GM21717 (cell line): ENCODE results near the gene DEPP1.
A peak's percentile ranks its signal among the peaks of the same experiment; 100 is the strongest.

Experiments used
- ATAC-seq: cut with Tn5 transposase; IDR thresholded peaks from one replicate; pipeline ENCODE4 v1.9.1; 2021; ENCODE audit warnings: mild to moderate bottlenecking, moderate library complexity; ENCODE audit not compliant: unreplicated experiment

DEPP1 gene

DNA sequence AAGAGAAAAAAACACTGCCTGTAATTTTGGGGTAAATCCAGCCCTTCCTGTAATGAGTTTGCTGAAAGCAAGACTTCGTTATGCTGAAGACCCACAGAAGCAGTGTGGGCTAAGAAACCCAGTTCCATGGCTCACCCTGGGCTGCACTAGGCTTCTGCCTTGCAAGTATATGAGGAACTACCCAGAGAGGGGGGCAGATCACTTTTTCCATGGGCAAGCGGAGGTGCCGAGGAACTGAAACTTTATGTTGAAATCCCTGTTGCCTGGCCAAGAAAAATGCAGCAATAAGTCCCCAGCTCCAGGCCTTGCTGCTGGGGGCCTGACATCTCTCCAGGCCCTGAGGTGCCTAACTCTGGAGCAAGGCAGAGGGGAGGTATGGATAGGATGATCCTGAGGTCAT lies 10.5 kb downstream of the DEPP1 start:
- ATAC-seq: no peak

GRCh38 chr10:44967616-44968015 lies 11.0 kb downstream of the DEPP1 start:
- no peak for ATAC-seq

- ATAC-seq: no peak
These were observed 11.6 kb downstream of the DEPP1 start for GRCh38 chr10:44966816-44967509.

GRCh38 chr10:44966129-44966815 lies 12.3 kb downstream of the DEPP1 start:
- ATAC-seq: peak; percentile 28

DNA sequence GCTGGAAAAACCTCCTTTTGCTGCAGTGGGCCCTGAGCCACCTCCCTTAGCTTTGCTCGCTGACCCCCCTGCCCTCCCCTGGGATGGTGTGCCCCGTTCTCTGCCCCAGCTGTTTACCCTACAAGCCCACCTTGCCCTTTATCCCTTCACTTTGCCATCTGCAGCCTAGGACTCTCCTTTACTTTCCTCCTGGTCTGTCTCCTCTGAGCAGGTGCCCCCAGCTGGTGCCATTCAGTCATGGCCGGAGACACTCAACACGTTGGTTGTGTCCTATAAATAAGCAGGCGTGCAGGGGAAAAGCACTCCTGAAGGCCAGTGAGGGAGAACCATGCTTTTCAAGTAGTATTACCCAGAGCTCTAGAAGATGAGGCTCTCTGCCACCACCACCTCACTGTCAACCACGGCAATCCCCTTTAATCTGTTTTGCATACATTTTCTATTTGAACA lies 12.9 kb downstream of the DEPP1 start:
- peak; percentile 26 for ATAC-seq

- no peak for ATAC-seq
These were observed 13.5 kb downstream of the DEPP1 start for GRCh38 chr10:44965104-44965503.

DNA sequence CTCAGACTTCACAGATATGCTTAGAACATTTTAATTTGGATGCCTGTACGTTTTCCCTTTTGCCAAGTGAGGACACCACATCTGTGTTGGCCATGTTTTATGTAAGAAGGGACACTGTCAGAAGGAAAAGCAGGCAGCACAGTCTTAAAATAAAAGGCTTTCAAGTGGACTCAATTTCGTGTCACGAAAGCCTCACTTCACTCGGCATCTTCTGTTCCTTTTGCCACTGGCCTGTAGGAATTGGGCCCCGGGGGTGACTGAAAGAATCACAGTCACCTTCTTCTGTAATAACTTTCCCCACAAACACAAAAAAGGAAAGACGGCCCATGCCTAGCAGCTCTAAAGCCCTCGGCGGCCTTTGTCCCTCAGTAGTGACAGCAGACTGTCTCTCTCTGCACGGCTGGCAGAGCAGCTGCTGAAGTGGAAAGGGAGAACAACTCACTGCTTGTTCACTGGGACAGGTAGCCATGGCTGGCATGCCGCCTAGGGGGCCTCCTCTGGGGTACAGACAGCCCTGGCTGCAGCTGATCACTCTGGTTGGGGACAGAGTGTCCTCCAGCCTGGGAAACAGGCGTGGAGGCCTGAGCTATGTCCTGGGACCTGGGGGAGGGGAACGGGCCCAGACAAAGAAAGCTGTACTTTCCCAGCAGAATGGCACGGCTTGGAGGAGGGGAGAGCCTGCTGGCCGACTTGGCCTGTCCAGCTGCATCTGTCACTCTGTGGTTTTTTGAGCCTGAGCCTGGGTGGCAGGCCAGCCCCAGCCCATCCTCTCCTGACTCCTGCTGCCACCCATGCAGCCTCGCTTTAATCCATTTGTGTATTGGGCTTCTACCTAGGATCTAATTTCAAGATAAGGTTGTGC lies 14.6 kb downstream of the DEPP1 start:
- no peak for ATAC-seq

- ATAC-seq: no peak
These were observed 15.5 kb downstream of the DEPP1 start for GRCh38 chr10:44962870-44963738.

DNA sequence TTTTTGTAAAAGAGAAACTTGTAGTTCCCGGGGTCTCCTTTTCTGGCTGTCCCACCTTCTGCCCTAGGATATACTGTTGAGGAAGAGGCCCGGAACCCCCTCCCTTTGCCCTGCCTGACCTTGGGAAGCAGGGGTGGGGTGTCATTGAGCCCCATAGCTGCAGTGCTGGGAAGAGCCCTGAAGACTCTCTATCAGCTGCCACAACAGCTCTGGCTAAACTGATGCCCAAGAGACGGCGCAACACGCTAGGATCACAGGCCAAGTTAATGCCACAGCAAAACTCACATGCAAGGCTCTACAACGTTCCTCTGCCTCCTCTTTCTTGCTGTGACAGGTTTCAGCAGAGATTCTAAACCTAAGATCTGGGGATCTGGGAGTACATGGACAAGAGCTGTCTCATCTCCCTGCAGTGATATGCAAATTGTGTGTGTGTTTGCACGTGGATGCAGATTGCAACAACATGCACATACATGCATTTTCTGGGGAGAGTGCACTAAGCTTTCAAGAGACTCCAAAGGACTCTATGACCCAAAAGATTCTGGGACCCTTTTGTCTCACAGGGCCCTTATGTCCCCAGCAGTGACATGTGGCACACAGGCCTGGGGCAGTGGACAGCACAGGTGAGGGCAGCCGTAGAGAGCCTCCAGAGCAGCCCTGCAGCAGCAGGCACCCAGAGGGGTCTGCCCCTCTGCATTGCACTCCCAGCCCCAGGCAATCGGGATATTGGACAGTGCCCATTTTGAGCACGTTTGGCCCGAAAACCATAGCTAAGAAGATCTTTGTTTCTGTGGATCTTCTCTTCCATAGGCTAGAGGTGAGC lies 16.5 kb downstream of the DEPP1 start:
- no peak for ATAC-seq

GRCh38 chr10:44961230-44961571 lies 17.4 kb downstream of the DEPP1 start:
- ATAC-seq: no peak

GRCh38 chr10:44960482-44961229 lies 18.0 kb downstream of the DEPP1 start:
- no peak for ATAC-seq

DNA sequence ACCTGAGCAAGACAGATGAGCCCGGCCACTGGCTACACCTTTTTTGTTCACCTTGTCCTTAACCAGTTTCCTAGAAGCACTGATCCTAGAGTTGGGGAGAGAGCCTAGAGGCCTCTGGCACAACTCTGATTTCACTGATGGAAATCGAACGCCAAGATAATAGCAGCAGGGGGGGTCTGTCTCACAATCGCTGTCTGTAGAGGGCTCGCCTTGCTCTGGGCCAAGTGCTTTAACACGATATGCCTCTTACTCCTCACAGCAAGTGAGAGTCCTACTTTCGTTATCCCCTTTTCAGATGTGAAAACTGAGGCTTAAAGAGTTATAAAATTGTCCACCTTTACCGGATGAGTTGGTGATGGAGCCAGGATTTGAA lies 18.5 kb downstream of the DEPP1 start:
- no peak for ATAC-seq

DNA sequence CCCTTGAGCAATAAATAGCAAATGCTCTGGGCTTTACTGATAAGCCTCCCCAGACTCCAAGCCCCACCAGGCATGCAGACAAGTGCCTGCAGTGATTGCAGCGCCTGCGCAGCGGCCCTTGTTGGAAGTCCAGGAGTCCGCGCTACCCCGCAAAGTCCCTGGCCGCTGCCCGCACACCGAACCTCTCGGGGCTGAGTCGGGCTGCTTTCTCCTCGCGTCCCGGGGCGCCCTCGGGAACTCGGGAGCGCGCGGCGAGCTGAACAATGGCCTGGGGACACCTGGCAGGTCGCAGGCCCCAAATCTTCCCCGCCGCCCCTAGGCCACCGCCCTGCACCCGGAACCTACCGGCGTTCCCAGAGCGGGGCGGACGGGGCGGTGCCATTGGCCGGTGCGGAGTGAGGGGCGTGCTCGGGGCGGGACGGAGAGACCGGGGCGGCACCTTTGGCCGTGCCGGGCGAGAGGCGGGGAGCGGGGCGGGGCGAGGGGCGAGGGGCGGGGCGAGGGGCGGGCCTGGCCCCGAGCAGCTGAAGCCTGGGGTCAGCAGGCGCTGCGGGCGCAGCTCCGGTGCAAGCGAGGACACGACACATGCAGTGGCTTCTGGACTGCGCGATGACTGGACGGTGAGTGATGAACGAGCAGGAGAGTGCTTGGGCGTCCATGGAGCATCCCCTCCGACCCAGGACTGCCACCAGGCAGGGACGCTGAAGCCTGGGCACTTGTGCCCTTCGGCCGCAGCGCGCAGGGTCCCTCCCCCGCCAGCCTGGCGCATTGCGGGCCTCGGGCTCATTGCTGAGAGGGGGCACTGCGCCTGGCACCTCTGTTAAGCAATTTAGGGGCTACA lies 19.1 kb downstream of the DEPP1 start, which contains the start of gene RASSF4:
Gene RASSF4, plus strand, starts transcription at position 556 of the 841 bp plus-strand sequence. CDS start 10,401 bp downstream, outside the sequence.
- peak; percentile 96 for ATAC-seq

GRCh38 chr10:44958898-44959246 lies 19.7 kb downstream of the DEPP1 start:
- ATAC-seq: no peak

GRCh38 chr10:44958196-44958897 lies 20.3 kb downstream of the DEPP1 start:
- no peak for ATAC-seq

DNA sequence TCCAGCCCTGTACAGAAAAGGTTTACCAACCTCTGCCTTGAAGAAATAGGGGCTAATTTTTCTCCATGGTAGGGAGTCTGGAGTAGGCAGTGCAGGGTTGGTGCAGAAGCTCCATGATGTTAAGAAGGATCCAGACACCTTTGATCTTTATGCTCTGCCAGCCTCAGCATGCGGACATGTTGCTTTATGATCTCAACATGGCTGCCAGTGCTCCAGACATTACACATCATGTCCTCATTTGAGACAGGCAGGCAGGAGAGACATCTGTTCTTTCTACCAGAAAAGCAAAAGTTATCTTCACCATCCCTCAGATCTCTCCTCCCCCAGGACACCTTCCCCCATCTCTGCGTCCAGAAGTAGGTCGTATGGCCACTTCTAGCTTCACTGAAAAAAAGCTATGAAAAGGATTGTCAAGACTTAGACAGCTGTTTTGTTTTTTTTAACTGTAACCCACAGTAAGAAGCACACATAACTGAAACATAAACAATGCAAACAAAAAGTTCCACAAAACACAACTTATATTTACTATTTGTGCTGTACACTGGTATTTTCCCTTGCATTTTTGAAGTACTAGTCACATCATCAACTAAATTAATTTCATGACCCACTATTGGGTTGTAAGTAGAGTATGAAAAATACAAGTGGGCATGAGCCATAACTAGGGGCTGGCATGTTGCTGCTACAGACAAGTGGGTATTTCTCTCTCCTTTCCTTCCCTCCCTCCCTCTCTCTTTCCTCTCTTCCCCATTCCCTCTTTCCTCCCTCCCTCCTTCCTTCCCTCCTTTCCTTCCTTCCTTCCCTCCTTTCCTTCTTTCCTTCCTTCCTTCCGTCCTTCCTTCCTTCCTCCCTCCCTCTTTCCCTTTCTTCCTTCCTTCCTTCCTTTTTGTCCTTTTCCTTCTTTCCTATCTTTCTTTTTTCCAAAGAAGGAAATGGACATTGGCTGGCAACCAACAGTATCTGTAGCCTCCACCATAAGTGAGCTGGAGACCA lies 21.6 kb downstream of the DEPP1 start:
- no peak for ATAC-seq
